ENCODE results near the gene CASR.

The CASR gene

DNA sequence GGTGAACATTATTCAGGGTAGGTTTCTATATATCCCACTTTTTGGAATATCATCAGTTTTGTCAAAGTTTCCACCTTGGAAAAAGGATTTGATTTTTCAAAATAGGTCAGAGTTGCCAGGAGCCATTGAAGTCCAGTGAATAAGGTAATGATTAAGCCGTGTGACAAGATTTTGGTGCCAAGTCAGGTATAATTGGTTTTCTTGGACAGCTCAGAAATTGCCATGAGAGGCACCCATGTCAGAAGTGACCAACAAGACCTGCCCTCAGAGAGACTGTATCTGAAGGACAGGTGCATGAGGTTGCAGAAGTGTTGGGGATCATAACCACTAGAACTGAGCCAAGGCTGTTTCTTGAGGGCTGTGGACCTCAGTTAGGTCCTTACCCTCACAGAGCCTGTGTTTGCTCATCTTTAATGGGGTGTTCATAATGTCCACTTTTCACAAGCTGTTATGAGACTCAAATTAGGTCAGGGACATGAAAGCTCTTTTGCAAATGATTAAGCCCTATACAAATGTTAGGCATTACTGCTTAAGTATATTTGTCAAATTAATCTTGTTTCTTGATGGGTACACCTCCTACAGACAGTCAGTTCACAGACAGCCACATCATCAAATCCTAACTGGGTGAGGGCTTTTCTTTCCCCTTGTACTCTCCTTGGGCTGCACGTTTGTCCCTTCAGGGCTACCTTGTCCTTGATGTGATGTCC, 32.3 kb downstream of the CASR start:
- DNase-seq (ENCODE audit: low spot score) = no peak

- no peak for DNase-seq (ENCODE audit: low spot score)
Measured at GRCh38 chr3:122217901-122218300, 34.4 kb downstream of the CASR start.

DNA sequence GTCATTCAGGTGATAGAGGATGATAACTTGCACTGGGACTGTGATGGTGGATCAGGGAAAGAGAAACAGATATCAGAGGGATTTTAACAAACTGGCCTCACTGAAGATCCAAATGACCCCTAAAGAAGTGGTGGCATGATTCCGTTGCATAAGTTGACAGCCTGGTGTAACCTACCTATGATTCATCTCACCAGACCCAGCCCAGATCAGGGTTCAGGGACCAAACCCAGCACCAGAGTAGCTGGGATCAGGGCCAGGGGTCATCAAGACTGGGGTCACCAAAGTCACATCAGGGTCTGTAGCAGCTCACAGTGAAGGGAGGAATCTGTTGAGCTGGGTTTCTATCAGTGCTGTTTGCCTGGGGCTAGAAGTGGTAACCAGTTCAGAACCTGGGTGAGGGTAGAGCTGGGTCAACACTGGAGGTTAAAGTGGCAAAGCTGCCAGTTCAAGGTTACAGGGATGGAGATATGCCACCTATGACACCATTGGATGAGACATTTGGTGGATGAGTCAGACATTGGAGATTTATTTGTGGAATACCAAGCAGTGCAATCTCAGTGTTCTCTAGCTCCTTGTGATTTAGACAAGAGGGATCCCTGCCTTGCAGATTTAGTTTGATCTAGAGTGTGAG, 35.9 kb downstream of the CASR start:
- no peak for DNase-seq (ENCODE audit: low spot score)

DNA sequence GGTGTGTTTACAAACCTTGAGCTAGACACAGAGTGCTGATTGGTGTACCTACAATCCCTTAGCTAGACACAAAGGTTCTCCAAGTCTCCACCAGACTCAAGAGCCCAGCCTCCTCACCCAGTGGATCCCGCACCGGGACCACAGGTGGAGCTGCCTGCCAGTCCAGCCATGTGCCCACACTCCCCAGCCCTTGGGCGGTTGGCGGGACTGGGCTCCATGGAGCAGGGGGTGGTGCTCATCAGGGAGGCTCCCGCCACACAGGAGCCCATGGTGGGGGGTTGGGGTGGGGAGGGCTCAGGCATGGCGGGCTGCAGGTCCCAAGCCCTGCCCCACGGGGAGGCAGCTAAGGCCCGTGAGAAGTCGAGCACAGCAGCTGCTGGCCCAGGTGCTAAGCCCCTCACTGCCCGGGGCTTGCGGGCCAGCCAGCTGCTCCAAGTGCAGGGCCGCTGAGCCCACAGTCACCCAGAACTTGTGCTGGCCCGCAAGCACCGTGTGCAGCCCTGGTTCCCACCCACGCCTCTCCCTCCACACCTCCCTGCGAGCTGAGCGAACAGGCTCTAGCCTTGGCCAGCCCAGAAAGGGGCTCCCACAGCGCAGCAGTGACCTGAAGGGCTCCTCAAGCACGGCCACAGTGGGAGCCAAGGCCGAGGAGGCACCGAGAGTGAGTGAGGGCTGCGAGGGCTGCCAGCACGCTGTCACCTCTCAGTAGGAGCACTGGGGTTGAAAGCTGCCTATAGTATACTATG, 43.7 kb downstream of the CASR start:
- no peak for DNase-seq (ENCODE audit: low spot score)

DNA sequence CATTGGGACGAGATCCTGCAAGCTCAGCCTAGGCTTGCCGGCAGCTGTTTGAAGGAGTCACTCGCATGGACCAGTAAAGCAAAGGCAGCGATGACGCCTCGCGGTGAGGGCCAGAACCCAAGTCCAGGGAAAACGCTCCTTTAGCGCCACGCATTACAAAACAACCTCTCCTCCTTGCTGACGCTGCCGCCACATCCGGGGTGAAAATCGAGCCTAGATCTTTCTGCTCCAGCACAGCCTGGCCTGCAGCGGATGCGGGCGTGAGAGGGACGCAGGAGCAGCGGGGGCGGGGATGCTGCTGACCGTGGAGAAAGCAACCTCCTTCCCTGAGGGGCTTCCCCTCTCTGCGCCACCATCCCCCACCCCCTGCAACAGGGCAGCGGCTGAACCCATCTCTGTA, 46.7 kb downstream of the CASR start:
- no peak for DNase-seq (ENCODE audit: low spot score)

DNA sequence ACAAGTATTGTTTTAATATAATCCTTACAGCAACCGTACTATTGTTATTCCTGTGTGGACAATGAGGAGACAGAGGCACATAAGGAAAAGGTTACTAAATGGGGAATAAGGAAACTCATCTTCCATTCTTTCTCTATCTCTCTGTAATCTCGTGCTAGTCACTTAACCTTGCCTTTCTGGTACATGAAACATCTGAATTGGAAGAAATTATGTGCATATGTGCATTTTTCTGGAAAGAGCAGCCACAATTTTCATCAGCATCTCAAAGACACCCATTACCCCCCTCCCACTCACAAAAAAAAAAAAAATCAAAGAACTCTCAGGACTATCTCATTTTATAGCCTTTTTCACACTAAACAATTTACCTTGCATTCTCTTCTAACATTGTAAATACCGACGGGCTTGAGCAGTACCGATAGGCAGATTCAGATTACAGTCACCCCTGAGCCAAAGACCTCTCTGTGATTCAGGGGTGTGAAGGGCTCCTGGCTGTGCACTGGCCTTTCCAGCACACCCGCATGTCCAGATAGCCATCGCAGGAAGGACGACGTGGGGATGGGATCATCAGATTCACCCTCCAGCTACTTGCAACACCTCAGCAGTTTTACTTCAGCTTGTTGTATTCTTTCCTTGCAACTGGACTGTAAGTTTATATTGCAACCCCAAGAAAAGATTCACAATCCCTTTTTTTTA, 48.1 kb downstream of the CASR start:
- no peak for DNase-seq (ENCODE audit: low spot score)

GRCh38 chr3:122232485-122232884, 49.0 kb downstream of the CASR start:
- no peak for DNase-seq (ENCODE audit: low spot score)

DNA sequence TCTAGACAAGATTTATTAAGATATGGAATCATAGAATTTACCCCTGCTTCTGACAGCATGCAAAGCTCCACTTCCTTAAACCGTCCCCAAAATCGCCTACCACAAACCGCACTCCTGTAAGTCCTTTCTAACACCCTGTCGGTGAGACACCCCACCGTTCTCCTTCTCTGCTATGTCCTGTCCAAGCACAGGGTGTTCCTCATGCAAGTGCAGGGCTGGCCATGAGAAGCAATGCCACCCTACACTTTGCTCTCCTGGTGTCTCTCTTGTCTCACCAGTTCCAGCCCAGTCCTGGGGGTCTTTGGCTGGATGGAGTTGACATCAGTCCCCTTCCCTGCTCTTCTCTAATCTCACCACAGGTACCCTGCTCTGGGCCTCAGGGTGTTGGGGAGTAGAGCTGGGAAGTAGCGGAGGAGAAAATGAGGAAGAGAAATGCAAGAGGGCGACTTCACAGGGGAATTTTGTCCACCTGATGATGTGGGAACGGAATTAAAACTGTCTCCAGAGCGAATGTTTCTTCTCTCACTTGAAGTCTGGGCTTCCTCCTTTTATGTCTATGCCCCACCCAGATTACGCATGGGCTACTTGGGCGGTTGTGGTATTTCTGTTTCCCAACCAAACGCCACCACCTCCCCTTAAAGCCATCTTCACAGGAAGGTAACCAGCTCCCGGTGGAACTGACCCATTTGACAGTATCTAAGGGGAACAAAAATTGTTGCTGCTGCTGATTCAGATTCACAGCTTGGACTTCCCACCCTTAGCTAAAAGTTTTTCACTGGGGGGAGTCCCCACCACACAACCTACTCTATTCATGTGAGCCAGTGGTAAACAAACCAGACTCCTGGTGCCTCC, 49.9 kb downstream of the CASR start:
- DNase-seq (ENCODE audit: low spot score) = peak; percentile 44

DNA sequence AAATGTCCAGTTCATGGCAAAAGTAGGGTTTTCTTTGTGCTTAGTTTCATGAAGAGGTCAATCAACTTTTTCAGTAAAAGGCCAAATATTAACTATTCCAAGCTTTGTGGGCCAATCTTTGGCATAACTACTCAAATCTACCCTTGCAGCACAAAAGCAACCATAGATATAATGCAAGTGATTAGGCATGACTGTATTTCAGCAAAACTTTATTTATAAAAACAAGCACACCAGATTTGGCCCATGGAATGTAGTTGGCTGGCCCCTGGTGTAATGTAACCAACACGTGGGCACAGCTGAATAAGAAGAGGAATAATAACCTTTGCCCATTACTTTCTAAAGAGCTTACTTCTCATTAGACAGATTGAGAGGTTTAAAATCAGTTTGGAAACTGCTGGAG, 50.6 kb downstream of the CASR start:
- DNase-seq (ENCODE audit: low spot score) = no peak

DNA sequence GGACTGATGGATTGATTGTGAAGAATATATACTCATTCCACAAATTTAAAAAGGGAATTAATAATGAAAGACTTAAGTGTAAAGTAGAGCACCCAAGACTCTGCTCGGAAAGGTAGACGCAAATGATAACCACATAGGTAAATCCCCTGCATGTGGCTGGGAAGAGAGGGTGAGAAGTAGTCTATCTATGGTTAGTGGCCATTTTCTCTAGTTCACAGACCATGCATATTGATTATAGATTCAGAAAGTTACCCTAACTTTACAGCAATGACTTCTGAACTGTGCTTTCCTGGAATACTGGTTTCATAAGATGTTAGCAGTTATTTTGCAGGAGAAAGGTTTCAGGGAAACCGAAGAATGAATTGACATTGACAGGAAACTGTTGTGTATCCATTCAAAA, 51.7 kb downstream of the CASR start:
- no peak for DNase-seq (ENCODE audit: low spot score)

- no peak for DNase-seq (ENCODE audit: low spot score)
Measured at GRCh38 chr3:122239112-122239511, 55.6 kb downstream of the CASR start.

DNA sequence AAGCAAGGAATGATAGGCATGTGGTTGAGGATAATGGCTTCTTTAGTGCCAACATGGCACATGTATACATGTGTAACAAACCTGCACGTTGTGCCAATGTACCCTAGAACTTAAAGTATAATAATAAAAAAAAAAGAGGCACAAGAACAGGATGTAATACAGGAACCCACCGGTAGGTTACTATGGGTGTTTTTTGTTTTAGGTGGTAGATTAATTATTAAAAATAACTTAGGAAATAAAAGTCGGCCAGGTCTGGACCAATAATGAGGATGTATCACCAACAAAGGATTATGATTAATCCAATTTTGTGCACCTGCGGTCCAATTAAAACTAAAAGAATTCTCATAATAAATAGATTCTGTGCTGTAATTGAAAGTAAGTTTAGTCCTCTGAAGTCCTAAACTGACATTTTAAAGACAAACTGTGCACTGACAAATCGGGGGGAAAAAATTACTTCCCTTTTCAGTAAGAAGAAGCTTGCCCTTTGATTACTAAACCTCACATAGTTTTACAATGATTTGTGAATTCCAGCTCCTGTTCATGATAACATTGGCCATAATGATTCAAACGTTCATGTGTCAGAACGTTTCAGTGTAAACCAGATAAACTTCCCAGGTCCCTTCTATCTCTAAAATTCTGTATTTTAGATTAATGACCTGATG, 62.2 kb downstream of the CASR start:
- DNase-seq (ENCODE audit: low spot score) = no peak

DNA sequence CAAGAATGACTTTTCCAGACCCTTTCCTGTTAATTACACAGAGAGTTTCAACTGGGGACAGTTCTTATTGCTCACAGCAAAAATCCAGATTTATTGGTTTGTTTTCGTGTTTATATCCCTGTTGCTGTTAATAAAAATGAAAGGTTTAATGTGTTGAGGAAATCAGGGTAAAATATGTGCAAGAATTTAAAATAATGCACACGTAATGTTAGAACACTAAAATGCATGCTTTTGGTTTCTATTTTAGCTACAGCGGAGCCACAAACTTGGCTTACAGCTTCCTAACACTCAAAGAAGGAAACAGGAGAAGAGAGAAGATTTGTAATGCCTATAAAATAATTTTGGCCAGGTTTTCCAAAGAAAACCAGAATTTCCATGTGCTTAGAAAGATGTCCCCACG, 62.7 kb downstream of the CASR start:
- DNase-seq (ENCODE audit: low spot score) = no peak

GRCh38 chr3:122247087-122247824, 63.8 kb downstream of the CASR start:
- DNase-seq (ENCODE audit: low spot score) = no peak

GRCh38 chr3:122247825-122248185, 64.3 kb downstream of the CASR start:
- DNase-seq (ENCODE audit: low spot score) = peak; percentile 60

DNA sequence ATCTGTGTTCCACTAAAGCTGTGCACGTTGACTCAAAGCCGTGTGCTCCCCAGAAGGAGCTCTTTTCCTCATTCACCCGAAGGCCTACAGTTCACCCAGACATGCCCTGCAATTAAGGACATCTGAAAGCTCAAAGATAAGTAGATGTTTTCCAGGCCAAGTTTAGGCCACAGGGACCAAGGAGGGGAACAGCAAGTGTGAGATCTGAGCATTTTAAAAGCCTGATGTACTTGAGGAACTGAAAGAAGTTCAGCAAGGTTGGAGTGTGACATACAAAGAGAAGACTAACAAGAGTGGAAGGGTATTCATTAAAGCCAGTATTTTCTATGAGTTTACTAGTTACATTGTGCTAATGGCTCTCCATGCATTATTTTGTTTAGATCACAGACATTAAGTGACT, 68.0 kb downstream of the CASR start:
- no peak for DNase-seq (ENCODE audit: low spot score)

DNA sequence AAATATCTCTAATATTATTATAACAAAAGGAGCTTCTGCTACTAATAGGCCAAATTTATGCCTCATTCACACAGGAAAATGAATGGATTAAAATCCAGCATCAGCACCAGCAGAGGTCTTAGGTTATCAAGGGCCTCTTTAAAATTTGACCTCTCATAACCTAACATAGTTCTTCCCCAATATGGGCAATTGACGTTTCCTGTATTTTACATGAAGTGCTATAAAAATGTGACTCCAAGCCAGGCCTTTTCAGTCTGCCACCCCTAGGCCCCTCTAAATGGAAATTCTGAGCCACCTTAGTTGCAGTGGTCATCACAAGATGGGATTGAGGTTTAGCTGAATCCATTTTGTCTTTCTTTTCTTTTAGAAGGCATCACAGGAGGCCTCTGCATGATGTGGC, 70.1 kb downstream of the CASR start:
- DNase-seq (ENCODE audit: low spot score) = no peak

GRCh38 chr3:122255757-122256439, 72.4 kb downstream of the CASR start:
- no peak for DNase-seq (ENCODE audit: low spot score)

- no peak for DNase-seq (ENCODE audit: low spot score)
Measured at GRCh38 chr3:122257644-122258364, 74.3 kb downstream of the CASR start.
